Measurements from ENCODE around the gene ABITRAM. TPM values are rescaled to one million over a fixed set of nuclear protein-coding genes. Genes with fewer than 3 reads are reported as not detected.
A peak's percentile ranks its signal among the peaks of the same experiment; 100 is the strongest.

The ABITRAM gene
- total and polyA plus RNA-seq, 2 of the 13 experiments (the other 11 are each of a cell fraction or from before 2014, with no cell fraction given): 10.2 to 21.6 TPM

- TF ChIP-seq YY1 (IDR thresholded peaks at IDR 0.05; ENCODE audit: insufficient read depth, insufficient replicate concordance, low read depth, low read length) (peak; percentile 69), EHMT2 (IDR thresholded peaks at IDR 0.05; ENCODE audit: borderline replicate concordance, low read depth, low read length) (no peak), HNRNPL (IDR thresholded peaks at IDR 0.05; ENCODE audit: low read depth, low read length) (0 out of 2 replicates have a peak, but pooled peaks have one; percentile 40), PAWR (CRISPR knock-in tag; IDR thresholded peaks at IDR 0.05; ENCODE audit: borderline replicate concordance) (0 out of 2 replicates have a peak, but pooled peaks have one; percentile 75), PRMT3 (CRISPR knock-in tag; IDR thresholded peaks at IDR 0.05; ENCODE audit: borderline replicate concordance, low read depth) (0 out of 2 replicates have a peak, but pooled peaks have one; percentile 37), ZSCAN12 (CRISPR knock-in tag; IDR thresholded peaks at IDR 0.05) (no peak), MAFG (CRISPR knock-in tag; IDR thresholded peaks at IDR 0.05) (0 out of 2 replicates have a peak, but pooled peaks have one; percentile 31), ZNF777 (CRISPR knock-in tag; IDR thresholded peaks at IDR 0.05) (peak; percentile 96), ZNF124 (CRISPR knock-in tag; IDR thresholded peaks at IDR 0.05) (0 out of 2 replicates have a peak, but pooled peaks have one; percentile 34), ZBTB7B (CRISPR knock-in tag; IDR thresholded peaks at IDR 0.05) (peak; percentile 48; the same call in 1 of the 2 replicates), FOSL1 (CRISPR knock-in tag; IDR thresholded peaks at IDR 0.05; ENCODE audit: borderline replicate concordance) (no peak), ATF1 (CRISPR knock-in tag; IDR thresholded peaks at IDR 0.05) (peak; percentile 96), PPARG (CRISPR knock-in tag; conservative IDR thresholded peaks at IDR 0.05) (peak; percentile 70), NONO (IDR thresholded peaks at IDR 0.05) (no peak), NONO (CRISPR knock-in tag; conservative IDR thresholded peaks at IDR 0.05) (peak; percentile 91), SOX13 (IDR thresholded peaks at IDR 0.05) (no peak), SOX13 (CRISPR knock-in tag; conservative IDR thresholded peaks at IDR 0.05 in 1 of 2, IDR thresholded peaks at IDR 0.05 in 1 of 2) (peak in 1 of 2 experiments; percentile 53; a peak in 2 of 4 replicates), ZNF101 (CRISPR knock-in tag; IDR thresholded peaks at IDR 0.05; ENCODE audit: borderline replicate concordance, low read depth) (peak; percentile 71; the same call in 1 of the 2 replicates), DNMT1 (CRISPR knock-in tag; IDR thresholded peaks at IDR 0.05) (no peak), ZSCAN30 (CRISPR knock-in tag; IDR thresholded peaks at IDR 0.05) (peak; percentile 49; the same call in 1 of the 2 replicates), KLF6 (CRISPR knock-in tag; IDR thresholded peaks at IDR 0.05) (no peak), ZNF205 (CRISPR knock-in tag; IDR thresholded peaks at IDR 0.05) (peak; percentile 59; the same call in 1 of the 2 replicates), ZBTB25 (CRISPR knock-in tag; IDR thresholded peaks at IDR 0.05) (peak; percentile 73), MTA1 (CRISPR knock-in tag; IDR thresholded peaks at IDR 0.05; ENCODE audit: borderline replicate concordance) (peak; percentile 80; the same call in 1 of the 2 replicates), ZNF34 (CRISPR knock-in tag; IDR thresholded peaks at IDR 0.05; ENCODE audit: borderline replicate concordance) (no peak), NR2C2 (CRISPR knock-in tag; IDR thresholded peaks at IDR 0.05; ENCODE audit: borderline replicate concordance) (peak; percentile 78; the same call in 1 of the 2 replicates), SALL2 (CRISPR knock-in tag; IDR thresholded peaks at IDR 0.05) (peak; percentile 41; the same call in 1 of the 2 replicates), POGZ (CRISPR knock-in tag; IDR thresholded peaks at IDR 0.05) (peak; percentile 59; the same call in 1 of the 2 replicates), ATF3 (CRISPR knock-in tag; IDR thresholded peaks at IDR 0.05) (peak; percentile 83)
- TF ChIP-seq, protein P1, sequence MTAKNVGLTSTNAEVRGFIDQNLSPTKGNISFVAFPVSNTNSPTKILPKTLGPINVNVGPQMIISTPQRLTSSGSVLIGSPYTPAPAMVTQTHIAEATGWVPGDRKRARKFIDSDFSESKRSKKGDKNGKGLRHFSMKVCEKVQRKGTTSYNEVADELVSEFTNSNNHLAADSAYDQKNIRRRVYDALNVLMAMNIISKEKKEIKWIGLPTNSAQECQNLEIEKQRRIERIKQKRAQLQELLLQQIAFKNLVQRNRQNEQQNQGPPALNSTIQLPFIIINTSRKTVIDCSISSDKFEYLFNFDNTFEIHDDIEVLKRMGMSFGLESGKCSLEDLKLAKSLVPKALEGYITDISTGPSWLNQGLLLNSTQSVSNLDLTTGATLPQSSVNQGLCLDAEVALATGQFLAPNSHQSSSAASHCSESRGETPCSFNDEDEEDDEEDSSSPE (CRISPR knock-in tag; IDR thresholded peaks at IDR 0.05): peak; percentile 88
These were observed 380 bp upstream of the ABITRAM start, which contains the start of gene ELP1 (continued) for GRCh38 chr9:108933718-108934322.
